Measurements from ENCODE around the gene TMEM53. TPM values are rescaled to one million over a fixed set of nuclear protein-coding genes. Genes with fewer than 3 reads are reported as not detected.

The TMEM53 gene
- 1 to 10 TPM; 8.3 to 9.4 (median 9.2) TPM for total RNA-seq

- intact Hi-C loops (cut with DNase I; ENCODE audit: low total_unique reads) = loop anchor here (5.0 kb wide), 1 partner anchor 1762 kb away; no protein-coding TSS in a partner anchor
- peak; percentile 99 to 100 for DNase-seq (ENCODE audit: low spot score in 2 of 2)
- peak; percentile 59 to 92 (median 92) for TF ChIP-seq POLR2AphosphoS5 (IDR thresholded peaks at IDR 0.05)
- TF ChIP-seq CTCF (IDR thresholded peaks at IDR 0.05) = no peak
- TF ChIP-seq POLR2A (IDR thresholded peaks at IDR 0.05) = peak; percentile 34
- Histone ChIP-seq H3K27ac (peak within 1 kb of the TSS; percentile 98 to 99), H3K4me1 (peaks cover 6 to 23% of the 10 kb centered on the region in 2 donors), H3K36me3 (no peaks in the 10 kb centered on the region), H3K9me3 (no peaks in the 10 kb centered on the region), H3K4me3 (peak within 1 kb of the TSS; percentile 66 to 84 (median 66)), H3K27me3 (no peaks in the 10 kb centered on the region)
These were observed at the start of gene TMEM53, which contains the start of gene ARMH1 for GRCh38 chr1:44674113-44675000. Gene TMEM53, minus strand, starts transcription at chr1:44674481. Its CDS starts 90 bp downstream, at chr1:44674391. Gene ARMH1, plus strand, starts transcription at chr1:44674714. Its CDS starts 14,984 bp downstream, at chr1:44689698.

- DNase-seq (ENCODE audit: low spot score in 2 of 2) = no peak
- intact Hi-C loops (cut with DNase I; ENCODE audit: low total_unique reads) = no loop called here
These were observed 49.4 kb upstream of the TMEM53 start for GRCh38 chr1:44723496-44724295.

GRCh38 chr1:44723064-44723463 lies 48.8 kb upstream of the TMEM53 start:
- H3K36me3 ChIP-seq = no peaks in the 10 kb centered on the region
- H3K27me3 ChIP-seq = no peaks in the 10 kb centered on the region
- H3K4me1 ChIP-seq = no peaks in the 10 kb centered on the region
- TF ChIP-seq POLR2AphosphoS5 (IDR thresholded peaks at IDR 0.05) (no peak), CTCF (IDR thresholded peaks at IDR 0.05) (no peak), POLR2A (IDR thresholded peaks at IDR 0.05) (no peak)
- no peak overlapping the region for H3K27ac ChIP-seq
- H3K4me3 ChIP-seq = no peak overlapping the region
- intact Hi-C loops (cut with DNase I; ENCODE audit: low total_unique reads) = no loop called here
- DNase-seq (ENCODE audit: low spot score in 2 of 2) = no peak
- H3K9me3 ChIP-seq = no peaks in the 10 kb centered on the region

More at GRCh38 chr1:44723496-44724295, 49.4 kb upstream of the TMEM53 start:
- Histone ChIP-seq H3K27me3 (no peaks in the 10 kb centered on the region), H3K4me1 (no peaks in the 10 kb centered on the region), H3K9me3 (no peaks in the 10 kb centered on the region), H3K36me3 (no peaks in the 10 kb centered on the region), H3K4me3 (no peak overlapping the region), H3K27ac (no peak overlapping the region)
- no peak for TF ChIP-seq CTCF (IDR thresholded peaks at IDR 0.05)
- TF ChIP-seq POLR2A (IDR thresholded peaks at IDR 0.05) = no peak
- TF ChIP-seq POLR2AphosphoS5 (IDR thresholded peaks at IDR 0.05) = no peak

- no peaks in the 10 kb centered on the region for H3K4me1 ChIP-seq
- H3K36me3 ChIP-seq = no peaks in the 10 kb centered on the region
- peak overlapping the region in 1 of 2 donors; percentile 45 for H3K27ac ChIP-seq
- no peaks in the 10 kb centered on the region for H3K27me3 ChIP-seq
- no peak overlapping the region for H3K4me3 ChIP-seq
- DNase-seq (ENCODE audit: low spot score in 2 of 2) = no peak
- intact Hi-C loops (cut with DNase I; ENCODE audit: low total_unique reads) = no loop called here
- peak in 2 of 3 donors; percentile 11 to 83 for TF ChIP-seq POLR2AphosphoS5 (IDR thresholded peaks at IDR 0.05)
- TF ChIP-seq POLR2A (IDR thresholded peaks at IDR 0.05) = peak; percentile 80
- TF ChIP-seq CTCF (IDR thresholded peaks at IDR 0.05) = no peak
- no peaks in the 10 kb centered on the region for H3K9me3 ChIP-seq
These were observed 47.4 kb upstream of the TMEM53 start for GRCh38 chr1:44721485-44722361.

Data from breast epithelium (tissue), 4 donors.